Thyroid gland (tissue), 4 donors: ENCODE results near the gene CD9. TPM values are rescaled to one million over a fixed set of nuclear protein-coding genes. Genes with fewer than 3 reads are reported as not detected.
A peak's percentile ranks its signal among the peaks of the same experiment; 100 is the strongest.

Source experiments
- DNase-seq, 2 donors: peaks; one replicate each; pipeline ENCODE4 v3.0.0-alpha.2; 2019
- H3K27ac ChIP-seq, 3 donors: fragments of 200-600 bp; sonication (generic); 1 replicate in 2 of 3; 2 replicates in 1 of 3; pipeline ENCODE4 v1.5.1; 2016 to 2019; ENCODE audit warnings: mild to moderate bottlenecking in 1 of 3, moderate library complexity in 1 of 3
- H3K27me3 ChIP-seq: fragments of 200-600 bp; sonication (generic); one replicate; pipeline ENCODE4 v1.5.1; 2019
- H3K36me3 ChIP-seq, 2 donors: fragments of 200-600 bp; sonication (generic); one replicate each; pipeline ENCODE4 v1.5.1; 2016 to 2019
- H3K4me1 ChIP-seq, 2 donors: fragments of 200-600 bp; sonication (generic); one replicate each; pipeline ENCODE4 v1.5.1; 2017 to 2019
- H3K4me3 ChIP-seq, 3 donors: fragments of 200-600 bp; sonication (generic); replicated peaks in 1 of 3; 1 replicate in 2 of 3; 2 replicates in 1 of 3; pipeline ENCODE4 v1.5.1; 2016; ENCODE audit warnings: mild to moderate bottlenecking in 1 of 3
- H3K9me3 ChIP-seq: fragments of 200-600 bp; sonication (generic); one replicate; pipeline ENCODE4 v1.5.1; 2017
- POLR2A ChIP-seq, 2 donors: fragments of 450-650 bp; IDR thresholded peaks; one replicate each; pipeline ENCODE4 v1.6.1; 2017; ENCODE audit warnings: antibody characterized with exemption in 2 of 2, mild to moderate bottlenecking in 2 of 2, moderate library complexity in 1 of 2
- WGBS, 2 donors: methylation state at CpG; one replicate each; pipeline ENCODE4 v1.1.5; 2017; 5-methylcytosine and 5-hydroxymethylcytosine counted together
- intact Hi-C: fragments of 100-400 bp; cut with DNase I; formaldehyde crosslinking; loops from one replicate; pipeline ENCODE4 v1.15.1; 2023
- total RNA-seq, 4 donors: library from RNA; depleted of rRNA; stranded (reverse); fragments of >200 nt; gene quantifications; one replicate each; pipeline ENCODE4 v1.2.3, GENCODE V29; 2016
- TF ChIP-seq, protein P1 (sequence below), 6 experiments: fragments of 200-600 bp in 3 of 6; fragments of 450-650 bp in 3 of 6; sonication (generic) in 3 of 6; IDR thresholded peaks; one replicate each; pipeline ENCODE4 v1.5.1; 2016 to 2019; ENCODE audit warnings: antibody characterized with exemption in 6 of 6, mild to moderate bottlenecking in 2 of 6, inconsistent platforms in 1 of 6, moderate library complexity in 1 of 6

Gene CD9
- total RNA-seq, 4 donors from 2014 or later, result 367 to 494 (median 375) TPM

DNA sequence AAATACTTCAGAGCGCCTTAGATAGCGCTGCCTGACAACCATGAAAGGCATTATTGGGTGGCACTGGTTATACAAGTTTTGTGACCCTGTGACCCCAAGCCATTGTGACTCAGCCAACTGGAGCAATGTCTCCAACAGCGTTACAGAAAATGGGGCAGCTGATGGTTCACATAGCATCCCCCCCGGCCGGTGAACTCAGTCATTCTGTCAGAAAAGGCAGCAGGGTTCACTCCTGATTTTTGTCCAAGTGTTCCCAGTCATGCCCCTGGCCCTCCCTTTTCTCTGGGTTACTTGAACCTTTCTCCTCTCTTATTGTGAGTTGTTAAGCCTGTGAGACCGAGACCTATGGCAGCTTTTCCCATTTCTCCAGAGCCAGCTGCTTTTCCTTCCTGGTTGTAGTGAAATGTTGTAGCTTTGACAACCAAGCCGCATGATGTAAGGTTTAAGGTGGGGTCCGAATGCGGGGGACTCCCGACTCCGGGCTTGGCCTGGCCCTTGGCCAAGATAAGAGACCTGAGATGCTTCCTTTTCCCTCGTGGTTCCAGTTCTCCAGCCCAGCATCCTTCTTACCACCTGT is 22.0 kb downstream of the CD9 start:
- H3K27me3 ChIP-seq, result no peaks in the 10 kb centered on the region
- no peaks in the 10 kb centered on the region for H3K9me3 ChIP-seq
- peak overlapping the region; percentile 72 to 98 (median 92) for H3K27ac ChIP-seq
- peaks cover 88 to 97% of the 10 kb centered on the region in 2 donors for H3K4me1 ChIP-seq
- intact Hi-C loops, result loop anchor here (10.0 kb wide), 1 partner anchor 313 kb away; the partner anchor contains the start of gene GAPDH
- DNase-seq, result peak; percentile 72 to 74
- H3K4me3 ChIP-seq, result no peak overlapping the region
- TF ChIP-seq POLR2A (IDR thresholded peaks at IDR 0.05), result no peak
- TF ChIP-seq, protein P1, sequence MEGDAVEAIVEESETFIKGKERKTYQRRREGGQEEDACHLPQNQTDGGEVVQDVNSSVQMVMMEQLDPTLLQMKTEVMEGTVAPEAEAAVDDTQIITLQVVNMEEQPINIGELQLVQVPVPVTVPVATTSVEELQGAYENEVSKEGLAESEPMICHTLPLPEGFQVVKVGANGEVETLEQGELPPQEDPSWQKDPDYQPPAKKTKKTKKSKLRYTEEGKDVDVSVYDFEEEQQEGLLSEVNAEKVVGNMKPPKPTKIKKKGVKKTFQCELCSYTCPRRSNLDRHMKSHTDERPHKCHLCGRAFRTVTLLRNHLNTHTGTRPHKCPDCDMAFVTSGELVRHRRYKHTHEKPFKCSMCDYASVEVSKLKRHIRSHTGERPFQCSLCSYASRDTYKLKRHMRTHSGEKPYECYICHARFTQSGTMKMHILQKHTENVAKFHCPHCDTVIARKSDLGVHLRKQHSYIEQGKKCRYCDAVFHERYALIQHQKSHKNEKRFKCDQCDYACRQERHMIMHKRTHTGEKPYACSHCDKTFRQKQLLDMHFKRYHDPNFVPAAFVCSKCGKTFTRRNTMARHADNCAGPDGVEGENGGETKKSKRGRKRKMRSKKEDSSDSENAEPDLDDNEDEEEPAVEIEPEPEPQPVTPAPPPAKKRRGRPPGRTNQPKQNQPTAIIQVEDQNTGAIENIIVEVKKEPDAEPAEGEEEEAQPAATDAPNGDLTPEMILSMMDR (IDR thresholded peaks at IDR 0.05), result no peak
- WGBS, 2 donors, result 37 to 38% methylated on average over 12 of the region's 12 CpGs
- no peaks in the 10 kb centered on the region for H3K36me3 ChIP-seq

DNA sequence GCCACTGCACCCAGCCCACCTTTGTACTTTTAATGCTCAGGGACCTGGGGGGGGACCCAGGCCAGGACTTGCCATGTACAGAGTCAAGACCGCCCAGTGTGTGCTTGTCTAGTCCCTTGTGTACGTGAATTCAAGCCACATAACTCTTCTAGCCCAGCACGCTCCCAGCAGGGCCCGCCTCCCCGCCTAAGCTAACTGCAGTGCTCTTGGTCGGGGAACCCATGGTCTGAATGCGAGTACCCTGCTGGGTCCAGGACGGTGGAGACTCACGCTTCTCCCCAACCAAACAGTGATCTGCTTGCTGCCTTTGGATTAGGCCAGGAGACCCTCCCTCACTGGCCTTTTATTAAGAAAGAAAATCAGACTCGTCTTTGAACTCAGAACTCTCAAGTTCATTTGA is 23.3 kb downstream of the CD9 start:
- H3K4me1 ChIP-seq, result peaks cover 90 to 97% of the 10 kb centered on the region in 2 donors
- no peaks in the 10 kb centered on the region for H3K27me3 ChIP-seq
- peak overlapping the region; percentile 92 to 98 (median 92) for H3K27ac ChIP-seq
- DNase-seq, result no peak
- TF ChIP-seq, protein P1 (IDR thresholded peaks at IDR 0.05), result no peak
- no peak for TF ChIP-seq POLR2A (IDR thresholded peaks at IDR 0.05)
- intact Hi-C loops, result loop anchor here (10.0 kb wide), 1 partner anchor 311 kb away; the partner anchor contains the start of gene GAPDH
- H3K9me3 ChIP-seq, result no peaks in the 10 kb centered on the region
- H3K36me3 ChIP-seq, result peaks cover 0 to 4% of the 10 kb centered on the region in 2 donors
- WGBS, 2 donors, result 95 to 98% methylated on average over 9 to 10 of the region's 10 CpGs
- no peak overlapping the region for H3K4me3 ChIP-seq

DNA sequence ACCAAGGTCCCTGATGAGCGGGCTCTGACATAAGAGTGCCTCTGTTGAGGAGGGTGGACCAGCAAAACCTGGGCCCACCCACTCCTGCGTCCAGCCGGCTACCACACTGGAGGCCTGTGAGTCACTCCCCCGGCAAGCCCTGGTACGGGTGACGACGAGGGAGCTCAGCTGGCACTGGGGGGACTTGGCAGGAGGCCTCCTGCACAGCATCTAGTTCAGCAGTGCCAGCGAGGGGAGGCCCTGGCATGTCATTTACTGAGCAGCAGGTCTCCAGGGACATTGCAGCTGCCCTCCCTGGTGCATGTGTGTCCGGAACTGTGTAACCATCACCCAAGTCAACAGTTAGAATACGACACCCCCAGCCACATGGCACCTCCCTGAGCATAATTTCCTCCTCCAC is 24.4 kb downstream of the CD9 start:
- peaks cover 97 to 100% of the 10 kb centered on the region in 2 donors for H3K4me1 ChIP-seq
- 69 to 74% methylated on average over 3 to 6 of the region's 10 CpGs for WGBS, 2 donors
- DNase-seq, result peak in 1 of 2 donors; percentile 59
- peaks cover 0 to 4% of the 10 kb centered on the region in 2 donors for H3K36me3 ChIP-seq
- H3K4me3 ChIP-seq, result no peak overlapping the region
- TF ChIP-seq POLR2A (IDR thresholded peaks at IDR 0.05), result no peak
- TF ChIP-seq, protein P1 (IDR thresholded peaks at IDR 0.05), result no peak
- no peaks in the 10 kb centered on the region for H3K27me3 ChIP-seq
- H3K27ac ChIP-seq, result peak overlapping the region; percentile 92 to 98 (median 92)
- no peaks in the 10 kb centered on the region for H3K9me3 ChIP-seq
- intact Hi-C loops, result loop anchor here (10.0 kb wide), 1 partner anchor 310 kb away; the partner anchor contains the start of gene GAPDH

DNA sequence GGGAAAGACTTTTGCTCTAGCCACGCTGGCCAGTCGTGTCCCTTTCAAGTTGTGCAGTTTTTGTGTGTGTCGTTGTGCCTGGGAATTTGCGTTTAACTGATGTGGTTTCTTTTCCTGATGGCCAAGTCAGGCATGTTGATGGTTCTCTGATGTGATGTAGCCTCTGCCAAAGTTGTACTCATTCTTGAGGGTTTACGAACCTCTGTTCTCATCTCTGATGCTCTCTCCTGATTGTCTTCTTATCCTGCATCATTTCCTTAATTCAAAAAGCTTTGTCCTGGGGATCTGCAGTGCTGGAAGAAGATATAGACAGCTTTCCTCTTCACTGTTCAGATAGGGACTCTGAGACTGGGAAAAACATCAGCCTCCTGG is 25.4 kb downstream of the CD9 start:
- no peak for DNase-seq
- WGBS, 2 donors, result 61 to 68% methylated on average over 5 of the region's 5 CpGs
- Histone ChIP-seq H3K9me3 (no peaks in the 10 kb centered on the region), H3K4me1 (peaks cover 98 to 100% of the 10 kb centered on the region in 2 donors), H3K27ac (peak overlapping the region; percentile 92 to 98 (median 92)), H3K4me3 (no peak overlapping the region), H3K27me3 (no peaks in the 10 kb centered on the region), H3K36me3 (peaks cover 0 to 4% of the 10 kb centered on the region in 2 donors)
- TF ChIP-seq, protein P1 (IDR thresholded peaks at IDR 0.05), result no peak
- TF ChIP-seq POLR2A (IDR thresholded peaks at IDR 0.05), result no peak
- intact Hi-C loops, result loop anchor here (10.0 kb wide), 1 partner anchor 309 kb away; the partner anchor contains the start of gene GAPDH

DNA sequence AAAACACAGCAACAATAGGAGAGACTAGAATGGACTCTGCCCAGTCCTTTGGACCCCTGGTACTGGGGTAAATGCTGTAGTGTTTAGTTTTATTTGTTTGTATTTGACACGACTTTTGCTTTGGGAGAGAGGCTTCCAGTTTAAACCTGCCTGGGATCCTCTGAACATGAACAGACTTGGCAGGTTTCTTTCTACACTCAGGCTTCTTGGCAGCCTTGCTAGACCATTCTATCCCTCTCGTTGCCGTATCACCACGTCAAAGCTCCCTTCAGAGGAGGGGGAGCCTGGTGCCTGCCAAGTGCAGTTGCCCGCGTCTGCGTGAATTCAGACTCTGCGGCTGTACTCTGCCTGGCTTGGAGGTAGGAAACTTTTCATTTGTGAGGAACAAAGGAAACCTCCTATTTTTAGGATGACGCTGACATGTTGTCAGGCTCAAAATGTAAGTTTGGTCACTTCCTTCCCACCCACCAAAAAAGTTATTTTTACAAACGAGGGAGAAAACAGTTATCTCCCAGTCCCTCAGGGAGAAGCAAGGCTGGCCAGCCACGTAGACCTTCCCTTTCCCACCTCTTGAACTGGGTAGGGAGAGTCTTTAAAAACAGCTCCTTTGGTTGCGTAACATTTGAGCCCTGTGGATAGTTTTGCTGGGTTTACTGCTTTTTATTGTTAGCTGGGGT is 25.9 kb downstream of the CD9 start:
- Histone ChIP-seq H3K27me3 (no peaks in the 10 kb centered on the region), H3K4me1 (peaks cover 98 to 100% of the 10 kb centered on the region in 2 donors), H3K36me3 (peaks cover 0 to 4% of the 10 kb centered on the region in 2 donors), H3K9me3 (no peaks in the 10 kb centered on the region), H3K27ac (peak overlapping the region; percentile 92 to 98 (median 92)), H3K4me3 (no peak overlapping the region)
- DNase-seq, result peak; percentile 94 to 95
- intact Hi-C loops, result loop anchor here (10.0 kb wide), 1 partner anchor 309 kb away; the partner anchor contains the start of gene GAPDH
- 6 to 12% methylated on average over 12 of the region's 12 CpGs for WGBS, 2 donors
- TF ChIP-seq, protein P1 (IDR thresholded peaks at IDR 0.05), result no peak
- peak in 1 of 2 donors; percentile 81 for TF ChIP-seq POLR2A (IDR thresholded peaks at IDR 0.05)
